ENCODE results near the gene STK32C.

GRCh38 chr10:132240156-132240555, 67.6 kb downstream of the STK32C start:
- TF ChIP-seq CTCF (IDR thresholded peaks at IDR 0.05 in 4 of 5, conservative IDR thresholded peaks at IDR 0.05 in 1 of 5): no peak
- TF ChIP-seq POLR2A (IDR thresholded peaks at IDR 0.05): no peak

Data from gastrocnemius medialis (tissue), 4 donors.